WTC11 (cell line): Measurements from ENCODE around the gene OPRD1. TPM values are rescaled to one million over a fixed set of nuclear protein-coding genes. Genes with fewer than 3 reads are reported as not detected.
A peak's percentile ranks its signal among the peaks of the same experiment; 100 is the strongest.

Experiments used
- ATAC-seq: fragments of 200-7000 bp; cut with Tn5 transposase; 2 replicates; pipeline ENCODE4 v1.10.0; 2021; ENCODE audit warnings: mild to moderate bottlenecking, moderate library complexity
- CTCF ChIA-PET: fragments of 300-600 bp; sonication (Branson Sonifier 250); formaldehyde crosslinking; loops from one replicate; lab custom pipeline; 2021; ENCODE audit warnings: antibody characterized with exemption; lab: Charles Lee
- POLR2A ChIA-PET: fragments of 350-600 bp; sonication (Branson Sonifier 250); formaldehyde crosslinking; loops from one replicate; lab custom pipeline; 2021; ENCODE audit warnings: antibody characterized with exemption; lab: Charles Lee
- DNase-seq: peaks from one replicate; pipeline ENCODE4 v3.0.0; 2021; ENCODE audit warnings: low spot score
- H3K27ac Mint-ChIP-seq: 2 replicates; pipeline ENCODE4 v1.8.0; 2021; ENCODE audit warnings: mixed read lengths
- H3K27me3 Mint-ChIP-seq: 2 replicates; pipeline ENCODE4 v1.8.0; 2021; ENCODE audit warnings: low read depth, mild to moderate bottlenecking, moderate library complexity, mixed read lengths
- H3K36me3 Mint-ChIP-seq: 2 replicates; pipeline ENCODE4 v1.8.0; 2021; ENCODE audit warnings: mixed read lengths
- H3K4me1 Mint-ChIP-seq: 2 replicates; pipeline ENCODE4 v1.8.0; 2022; ENCODE audit warnings: mixed read lengths
- H3K4me3 Mint-ChIP-seq: 2 replicates; pipeline ENCODE4 v1.8.0; 2021; ENCODE audit warnings: mild to moderate bottlenecking, moderate library complexity, mixed read lengths
- H3K9me3 Mint-ChIP-seq: 2 replicates; pipeline ENCODE4 v1.8.0; 2021; ENCODE audit warnings: mixed read lengths
- ESRRA ChIP-seq: sonication (generic); formaldehyde crosslinking; IDR thresholded peaks from 2 replicates; pipeline ENCODE4 v1.8.1; 2022; ENCODE audit warnings: mild to moderate bottlenecking, missing genetic modification reagents, borderline replicate concordance
- ETV6 ChIP-seq: sonication (generic); formaldehyde crosslinking; IDR thresholded peaks from 2 replicates; pipeline ENCODE4 v1.8.1; 2022; ENCODE audit warnings: mild to moderate bottlenecking, missing genetic modification reagents
- GTF2I ChIP-seq: fragments of 250-450 bp; sonication (Bioruptor Pico); conservative IDR thresholded peaks from 2 replicates; pipeline ENCODE4 v1.4.0; 2021; ENCODE audit warnings: mild to moderate bottlenecking
- MYBL2 ChIP-seq: sonication (generic); formaldehyde crosslinking; IDR thresholded peaks from 2 replicates; pipeline ENCODE4 v1.8.1; 2023; ENCODE audit warnings: mild to moderate bottlenecking, moderate library complexity, missing genetic modification reagents
- NR2C2 ChIP-seq: sonication (generic); formaldehyde crosslinking; IDR thresholded peaks from 2 replicates; pipeline ENCODE4 v1.8.0; 2022; ENCODE audit warnings: mild to moderate bottlenecking, missing genetic modification reagents
- RELA ChIP-seq: sonication (generic); formaldehyde crosslinking; IDR thresholded peaks from 2 replicates; pipeline ENCODE4 v1.8.1; 2022; ENCODE audit warnings: missing genetic modification reagents, mild to moderate bottlenecking, borderline replicate concordance
- SP1 ChIP-seq: sonication (generic); formaldehyde crosslinking; conservative IDR thresholded peaks from 2 replicates; pipeline ENCODE4 v1.8.1; 2022; ENCODE audit warnings: missing genetic modification reagents
- ZNF317 ChIP-seq: sonication (generic); formaldehyde crosslinking; IDR thresholded peaks from 2 replicates; pipeline ENCODE4 v1.8.1; 2023; ENCODE audit warnings: low read depth, mild to moderate bottlenecking, moderate library complexity, missing genetic modification reagents, borderline replicate concordance
- ZNF396 ChIP-seq: fragments of 250-450 bp; sonication (Bioruptor Pico); IDR thresholded peaks from 2 replicates; pipeline ENCODE4 v1.8.0; 2021; ENCODE audit warnings: mild to moderate bottlenecking, moderate library complexity, borderline replicate concordance
- total RNA-seq: library from RNA; stranded (reverse); gene quantifications from 3 replicates; pipeline ENCODE4 v1.2.3, GENCODE V29; 2021
- TF ChIP-seq, protein P1 (sequence below): sonication (generic); formaldehyde crosslinking; conservative IDR thresholded peaks from 2 replicates; pipeline ENCODE4 v1.8.1; 2022; ENCODE audit warnings: mild to moderate bottlenecking, missing genetic modification reagents
- TF ChIP-seq, protein P2 (sequence below): sonication (generic); formaldehyde crosslinking; IDR thresholded peaks from 2 replicates; pipeline ENCODE4 v1.8.1; 2023; ENCODE audit warnings: mild to moderate bottlenecking, missing genetic modification reagents, borderline replicate concordance
- TF ChIP-seq, protein P3 (sequence below): fragments of 200-600 bp; IDR thresholded peaks from 2 replicates; pipeline ENCODE4 v1.8.0; 2022; ENCODE audit warnings: antibody characterized with exemption
- TF ChIP-seq, protein P4 (sequence below): sonication (generic); formaldehyde crosslinking; IDR thresholded peaks from 2 replicates; pipeline ENCODE4 v1.8.0; 2022; ENCODE audit warnings: missing genetic modification reagents

The OPRD1 gene
- total RNA-seq, 1 experiment from 2014 or later: 2.2 TPM

DNA sequence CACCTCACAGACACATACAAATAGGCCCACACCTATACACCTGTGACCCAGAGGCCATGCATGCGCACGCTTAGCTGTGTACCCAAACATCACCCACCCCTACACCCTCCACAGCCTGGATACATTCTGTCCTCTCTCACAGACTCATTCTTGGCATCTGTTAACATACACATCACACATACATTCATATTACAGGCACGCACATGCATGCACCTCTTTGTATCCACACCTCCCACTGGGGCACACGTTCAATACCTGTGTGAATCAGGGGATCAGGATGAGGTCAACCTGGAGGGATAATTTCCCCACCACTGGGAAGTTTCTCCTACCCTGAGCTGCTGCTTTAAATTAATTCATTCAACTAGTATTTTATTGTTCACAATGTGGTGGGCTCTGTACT is 66.8 kb downstream of the OPRD1 start:
- Mint-ChIP-seq H3K36me3 (no peaks in the 10 kb centered on the region), H3K27me3 (no peaks in the 10 kb centered on the region), H3K9me3 (no peaks in the 10 kb centered on the region), H3K4me3 (no peak overlapping the region), H3K4me1 (peaks cover 19% of the 10 kb centered on the region), H3K27ac (no peak overlapping the region)
- POLR2A ChIA-PET: interaction anchor here (1.1 kb wide), 1 partner anchor 103 kb away, joined by 5 read pairs; no protein-coding TSS in a partner anchor
- DNase-seq: no peak
- TF ChIP-seq, protein P1, sequence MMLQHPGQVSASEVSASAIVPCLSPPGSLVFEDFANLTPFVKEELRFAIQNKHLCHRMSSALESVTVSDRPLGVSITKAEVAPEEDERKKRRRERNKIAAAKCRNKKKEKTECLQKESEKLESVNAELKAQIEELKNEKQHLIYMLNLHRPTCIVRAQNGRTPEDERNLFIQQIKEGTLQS: no peak
- TF ChIP-seq MYBL2 (CRISPR knock-in tag) (no peak), ESRRA (CRISPR knock-in tag) (no peak), RELA (CRISPR knock-in tag) (no peak), GTF2I (CRISPR knock-in tag) (no peak), ETV6 (CRISPR knock-in tag) (no peak), ZNF396 (CRISPR knock-in tag) (no peak), NR2C2 (CRISPR knock-in tag) (no peak)
- TF ChIP-seq, protein P2, sequence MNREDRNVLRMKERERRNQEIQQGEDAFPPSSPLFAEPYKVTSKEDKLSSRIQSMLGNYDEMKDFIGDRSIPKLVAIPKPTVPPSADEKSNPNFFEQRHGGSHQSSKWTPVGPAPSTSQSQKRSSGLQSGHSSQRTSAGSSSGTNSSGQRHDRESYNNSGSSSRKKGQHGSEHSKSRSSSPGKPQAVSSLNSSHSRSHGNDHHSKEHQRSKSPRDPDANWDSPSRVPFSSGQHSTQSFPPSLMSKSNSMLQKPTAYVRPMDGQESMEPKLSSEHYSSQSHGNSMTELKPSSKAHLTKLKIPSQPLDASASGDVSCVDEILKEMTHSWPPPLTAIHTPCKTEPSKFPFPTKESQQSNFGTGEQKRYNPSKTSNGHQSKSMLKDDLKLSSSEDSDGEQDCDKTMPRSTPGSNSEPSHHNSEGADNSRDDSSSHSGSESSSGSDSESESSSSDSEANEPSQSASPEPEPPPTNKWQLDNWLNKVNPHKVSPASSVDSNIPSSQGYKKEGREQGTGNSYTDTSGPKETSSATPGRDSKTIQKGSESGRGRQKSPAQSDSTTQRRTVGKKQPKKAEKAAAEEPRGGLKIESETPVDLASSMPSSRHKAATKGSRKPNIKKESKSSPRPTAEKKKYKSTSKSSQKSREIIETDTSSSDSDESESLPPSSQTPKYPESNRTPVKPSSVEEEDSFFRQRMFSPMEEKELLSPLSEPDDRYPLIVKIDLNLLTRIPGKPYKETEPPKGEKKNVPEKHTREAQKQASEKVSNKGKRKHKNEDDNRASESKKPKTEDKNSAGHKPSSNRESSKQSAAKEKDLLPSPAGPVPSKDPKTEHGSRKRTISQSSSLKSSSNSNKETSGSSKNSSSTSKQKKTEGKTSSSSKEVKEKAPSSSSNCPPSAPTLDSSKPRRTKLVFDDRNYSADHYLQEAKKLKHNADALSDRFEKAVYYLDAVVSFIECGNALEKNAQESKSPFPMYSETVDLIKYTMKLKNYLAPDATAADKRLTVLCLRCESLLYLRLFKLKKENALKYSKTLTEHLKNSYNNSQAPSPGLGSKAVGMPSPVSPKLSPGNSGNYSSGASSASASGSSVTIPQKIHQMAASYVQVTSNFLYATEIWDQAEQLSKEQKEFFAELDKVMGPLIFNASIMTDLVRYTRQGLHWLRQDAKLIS (CRISPR knock-in tag): no peak
- CTCF ChIA-PET: interaction anchor here (0.7 to 5.2 kb wide), 7 partner anchors 9 to 324 kb away, joined by 3 to 179 read pairs (median 13); no protein-coding TSS in a partner anchor
- ATAC-seq: no peak

GRCh38 chr1:28882009-28882628 is 70.1 kb downstream of the OPRD1 start:
- Mint-ChIP-seq H3K27ac (peak overlapping the region; percentile 22; the same call in 1 of the 2 replicates), H3K27me3 (no peaks in the 10 kb centered on the region), H3K36me3 (no peaks in the 10 kb centered on the region), H3K4me3 (no peak overlapping the region), H3K4me1 (peaks cover 45% of the 10 kb centered on the region), H3K9me3 (no peaks in the 10 kb centered on the region)
- ChIA-PET CTCF (interaction anchor here (0.5 to 4.3 kb wide), 79 partner anchors 8 to 822 kb away, joined by 3 to 102 read pairs (median 4); partner anchors contain the start of genes EPB41, MECR, OPRD1 and SRSF4), POLR2A (interaction anchor here (0.7 to 1.4 kb wide), 7 partner anchors 32 to 315 kb away, joined by 4 to 7 read pairs (median 5); partner anchors contain the start of genes EPB41, SRSF4 and TAF12)
- ATAC-seq: peak; percentile 66
- TF ChIP-seq, protein P1: no peak
- TF ChIP-seq SP1 (CRISPR knock-in tag) (peak; percentile 57; the same call in 1 of the 2 replicates), ZNF317 (CRISPR knock-in tag) (peak; percentile 99)
- TF ChIP-seq, protein P3, sequence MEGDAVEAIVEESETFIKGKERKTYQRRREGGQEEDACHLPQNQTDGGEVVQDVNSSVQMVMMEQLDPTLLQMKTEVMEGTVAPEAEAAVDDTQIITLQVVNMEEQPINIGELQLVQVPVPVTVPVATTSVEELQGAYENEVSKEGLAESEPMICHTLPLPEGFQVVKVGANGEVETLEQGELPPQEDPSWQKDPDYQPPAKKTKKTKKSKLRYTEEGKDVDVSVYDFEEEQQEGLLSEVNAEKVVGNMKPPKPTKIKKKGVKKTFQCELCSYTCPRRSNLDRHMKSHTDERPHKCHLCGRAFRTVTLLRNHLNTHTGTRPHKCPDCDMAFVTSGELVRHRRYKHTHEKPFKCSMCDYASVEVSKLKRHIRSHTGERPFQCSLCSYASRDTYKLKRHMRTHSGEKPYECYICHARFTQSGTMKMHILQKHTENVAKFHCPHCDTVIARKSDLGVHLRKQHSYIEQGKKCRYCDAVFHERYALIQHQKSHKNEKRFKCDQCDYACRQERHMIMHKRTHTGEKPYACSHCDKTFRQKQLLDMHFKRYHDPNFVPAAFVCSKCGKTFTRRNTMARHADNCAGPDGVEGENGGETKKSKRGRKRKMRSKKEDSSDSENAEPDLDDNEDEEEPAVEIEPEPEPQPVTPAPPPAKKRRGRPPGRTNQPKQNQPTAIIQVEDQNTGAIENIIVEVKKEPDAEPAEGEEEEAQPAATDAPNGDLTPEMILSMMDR: peak; percentile 71
- TF ChIP-seq, protein P4, sequence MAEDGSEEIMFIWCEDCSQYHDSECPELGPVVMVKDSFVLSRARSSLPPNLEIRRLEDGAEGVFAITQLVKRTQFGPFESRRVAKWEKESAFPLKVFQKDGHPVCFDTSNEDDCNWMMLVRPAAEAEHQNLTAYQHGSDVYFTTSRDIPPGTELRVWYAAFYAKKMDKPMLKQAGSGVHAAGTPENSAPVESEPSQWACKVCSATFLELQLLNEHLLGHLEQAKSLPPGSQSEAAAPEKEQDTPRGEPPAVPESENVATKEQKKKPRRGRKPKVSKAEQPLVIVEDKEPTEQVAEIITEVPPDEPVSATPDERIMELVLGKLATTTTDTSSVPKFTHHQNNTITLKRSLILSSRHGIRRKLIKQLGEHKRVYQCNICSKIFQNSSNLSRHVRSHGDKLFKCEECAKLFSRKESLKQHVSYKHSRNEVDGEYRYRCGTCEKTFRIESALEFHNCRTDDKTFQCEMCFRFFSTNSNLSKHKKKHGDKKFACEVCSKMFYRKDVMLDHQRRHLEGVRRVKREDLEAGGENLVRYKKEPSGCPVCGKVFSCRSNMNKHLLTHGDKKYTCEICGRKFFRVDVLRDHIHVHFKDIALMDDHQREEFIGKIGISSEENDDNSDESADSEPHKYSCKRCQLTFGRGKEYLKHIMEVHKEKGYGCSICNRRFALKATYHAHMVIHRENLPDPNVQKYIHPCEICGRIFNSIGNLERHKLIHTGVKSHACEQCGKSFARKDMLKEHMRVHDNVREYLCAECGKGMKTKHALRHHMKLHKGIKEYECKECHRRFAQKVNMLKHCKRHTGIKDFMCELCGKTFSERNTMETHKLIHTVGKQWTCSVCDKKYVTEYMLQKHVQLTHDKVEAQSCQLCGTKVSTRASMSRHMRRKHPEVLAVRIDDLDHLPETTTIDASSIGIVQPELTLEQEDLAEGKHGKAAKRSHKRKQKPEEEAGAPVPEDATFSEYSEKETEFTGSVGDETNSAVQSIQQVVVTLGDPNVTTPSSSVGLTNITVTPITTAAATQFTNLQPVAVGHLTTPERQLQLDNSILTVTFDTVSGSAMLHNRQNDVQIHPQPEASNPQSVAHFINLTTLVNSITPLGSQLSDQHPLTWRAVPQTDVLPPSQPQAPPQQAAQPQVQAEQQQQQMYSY (CRISPR knock-in tag): peak; percentile 63
- DNase-seq: peak; percentile 93
